ENCODE data around the gene STXBP5L.
"Not testable (repeated sequence)": the region's sequence is repeated elsewhere in the genome, so short reads cannot be mapped to it uniquely, and the experiment has no call there.

Gene STXBP5L

DNA sequence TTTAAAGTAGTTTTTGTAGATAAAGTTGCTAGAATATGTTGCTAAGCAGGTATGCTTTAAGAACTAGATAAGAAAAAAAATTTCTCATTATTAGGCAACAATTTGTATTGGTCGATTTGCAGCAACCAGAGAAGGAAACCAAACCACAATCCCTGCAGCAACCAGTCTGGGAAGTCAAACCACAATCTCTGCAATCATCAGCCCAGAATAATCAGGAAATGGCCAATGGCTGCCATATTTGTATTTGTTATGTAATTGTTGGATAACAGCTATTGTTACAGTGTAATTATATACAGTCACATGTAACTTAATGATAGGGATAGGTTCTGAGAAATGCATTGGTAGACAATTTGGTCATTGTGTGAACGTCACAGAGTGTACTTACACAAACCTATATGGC, 23.6 kb downstream of the STXBP5L start:
- H3K4me3 ChIP-seq (ENCODE audit: low read length), result no peak overlapping the region
- no peak for TF ChIP-seq ZNF274 (IDR thresholded peaks at IDR 0.05; ENCODE audit: low read depth, low read length)

DNA sequence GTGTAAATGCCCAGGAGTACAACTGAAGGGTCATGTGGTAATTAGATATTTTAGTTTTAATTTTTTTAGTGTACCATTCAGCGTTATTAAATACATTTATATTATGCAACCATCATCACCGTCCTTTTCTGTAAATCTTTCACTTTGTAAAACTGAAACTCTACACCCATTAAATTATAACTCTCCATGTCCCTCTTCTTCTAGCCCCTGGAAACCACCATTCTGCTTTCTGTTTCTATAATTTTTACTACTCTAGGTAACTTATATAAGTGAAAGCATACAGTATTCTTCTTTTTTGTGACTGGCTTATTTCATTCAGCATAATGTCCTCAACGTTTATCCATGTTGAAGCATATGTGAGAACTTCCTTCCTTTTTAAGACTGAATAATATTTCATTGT, 48.1 kb downstream of the STXBP5L start:
- H3K4me3 ChIP-seq (ENCODE audit: low read length), result no peak overlapping the region

DNA sequence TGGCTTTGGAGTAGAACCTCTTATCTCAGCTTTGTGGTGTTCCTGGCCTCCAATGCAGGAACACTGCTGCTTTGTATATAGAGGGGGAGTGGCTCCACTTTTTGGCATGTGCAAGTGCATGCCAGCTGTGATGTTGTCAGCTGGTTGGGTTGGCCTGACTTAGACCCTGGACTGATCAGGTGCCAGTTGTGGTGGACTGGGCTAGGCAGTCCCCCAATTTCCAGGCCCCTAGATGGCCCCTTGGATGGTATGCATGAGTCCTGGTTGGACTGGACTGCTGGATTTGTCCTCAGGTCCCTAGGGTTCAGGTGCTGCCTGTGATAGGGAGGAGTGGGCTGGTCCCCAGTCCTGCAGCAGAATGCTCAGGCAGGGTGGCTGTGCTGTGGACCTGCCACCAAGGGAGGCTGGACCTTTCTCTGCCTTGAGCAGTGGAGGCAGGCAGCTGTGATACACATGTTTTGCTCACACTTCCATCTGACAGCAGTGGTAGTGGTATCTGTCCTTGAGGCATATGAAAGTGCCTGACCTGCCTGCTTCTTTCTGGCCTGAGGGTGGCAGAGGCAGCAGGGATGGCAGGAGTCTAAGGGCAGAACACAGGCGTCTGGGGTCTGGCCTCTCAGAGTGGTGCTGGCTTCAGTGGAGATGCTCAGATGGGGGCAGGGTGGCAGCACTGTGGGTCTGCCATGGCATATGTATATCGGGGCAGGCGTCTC, 74.8 kb downstream of the STXBP5L start:
- no peak for TF ChIP-seq ZNF274 (IDR thresholded peaks at IDR 0.05; ENCODE audit: low read depth, low read length)
- H3K4me3 ChIP-seq (ENCODE audit: low read length), result no peak overlapping the region

More for the DNA sequence above, 48.1 kb downstream of the STXBP5L start:
- no peak for TF ChIP-seq ZNF274 (IDR thresholded peaks at IDR 0.05; ENCODE audit: low read depth, low read length)

DNA sequence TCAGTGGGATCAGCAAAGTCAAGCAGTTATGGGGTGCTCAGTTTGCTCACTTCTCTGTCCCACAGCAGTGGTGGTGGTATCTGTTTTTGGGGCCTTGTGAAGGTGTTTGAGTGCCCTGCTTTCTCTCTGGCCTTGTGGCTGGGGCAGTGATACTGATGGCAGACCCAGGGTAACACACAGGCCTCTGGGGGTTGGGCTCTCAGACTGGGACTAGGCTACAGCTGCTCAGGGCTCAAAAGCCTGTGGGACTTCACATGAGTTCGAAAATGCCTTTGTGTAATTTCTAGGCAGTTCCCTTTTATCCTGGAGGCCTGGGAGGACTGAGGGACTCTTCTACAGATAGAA, 75.3 kb downstream of the STXBP5L start:
- TF ChIP-seq ZNF274 (IDR thresholded peaks at IDR 0.05; ENCODE audit: low read depth, low read length), result no peak
- no peak overlapping the region for H3K4me3 ChIP-seq (ENCODE audit: low read length)

DNA sequence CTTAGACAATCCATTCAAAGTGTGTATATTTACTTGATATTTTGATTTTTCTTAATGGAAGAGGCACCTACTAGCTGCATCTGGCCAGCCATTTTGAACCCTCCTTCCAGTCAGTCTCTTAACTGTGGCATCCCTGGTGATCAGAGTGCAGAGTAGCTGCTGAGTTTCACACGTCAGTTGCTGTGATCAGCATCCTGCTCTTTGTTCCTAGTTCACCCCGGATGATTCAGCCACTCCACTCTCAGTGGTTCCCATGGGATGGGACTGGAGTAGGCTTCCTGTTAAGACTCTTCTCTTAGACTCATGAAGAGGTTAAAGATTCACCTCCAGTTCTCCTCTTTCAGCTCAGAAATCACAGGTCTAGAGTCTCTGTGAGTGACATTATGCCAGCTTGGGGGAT, 75.8 kb downstream of the STXBP5L start:
- H3K4me3 ChIP-seq (ENCODE audit: low read length), result no peak overlapping the region
- no peak for TF ChIP-seq ZNF274 (IDR thresholded peaks at IDR 0.05; ENCODE audit: low read depth, low read length)

DNA sequence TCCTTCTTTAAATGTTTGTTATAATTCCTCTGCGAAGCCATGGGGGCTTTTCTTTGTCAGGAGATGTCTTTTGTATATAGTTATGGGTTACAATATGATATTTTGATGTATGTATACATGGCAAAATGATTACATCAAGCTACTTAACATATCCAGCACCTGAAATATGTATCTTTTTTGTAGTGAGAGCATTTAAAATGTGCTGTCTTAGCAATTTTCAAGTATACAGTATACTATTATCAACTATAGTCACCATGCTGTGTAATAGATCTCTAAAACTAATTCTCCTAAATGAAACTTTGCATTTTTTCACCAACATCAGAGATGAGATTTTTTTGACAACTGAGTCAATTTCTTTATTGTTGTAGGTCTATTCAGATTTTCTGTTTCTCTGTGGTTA, 77.2 kb downstream of the STXBP5L start:
- TF ChIP-seq ZNF274 (IDR thresholded peaks at IDR 0.05; ENCODE audit: low read depth, low read length), result no peak

DNA sequence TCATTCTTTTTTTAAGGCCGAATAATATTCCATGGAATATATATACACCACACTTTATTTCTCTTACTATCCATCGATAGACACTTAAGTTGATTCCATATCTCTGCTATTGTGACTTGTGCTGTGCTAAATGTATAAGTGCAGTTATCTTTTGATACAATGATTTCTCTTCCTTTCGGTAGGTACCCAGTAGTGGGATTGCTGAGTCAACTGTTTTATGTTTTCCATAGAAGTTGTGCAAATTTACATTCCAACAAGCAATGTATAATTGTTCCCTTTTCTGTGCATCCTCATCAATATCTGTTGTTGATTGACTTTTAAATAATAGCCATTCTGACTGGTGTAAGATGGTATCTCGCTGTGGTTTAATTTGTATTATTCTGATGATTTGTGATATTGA, 81.0 kb downstream of the STXBP5L start:
- TF ChIP-seq ZNF274 (IDR thresholded peaks at IDR 0.05; ENCODE audit: low read depth, low read length), result no peak
- H3K4me3 ChIP-seq (ENCODE audit: low read length), result no peak overlapping the region

More for the DNA sequence above, 77.2 kb downstream of the STXBP5L start:
- H3K4me3 ChIP-seq (ENCODE audit: low read length), result no peak overlapping the region

DNA sequence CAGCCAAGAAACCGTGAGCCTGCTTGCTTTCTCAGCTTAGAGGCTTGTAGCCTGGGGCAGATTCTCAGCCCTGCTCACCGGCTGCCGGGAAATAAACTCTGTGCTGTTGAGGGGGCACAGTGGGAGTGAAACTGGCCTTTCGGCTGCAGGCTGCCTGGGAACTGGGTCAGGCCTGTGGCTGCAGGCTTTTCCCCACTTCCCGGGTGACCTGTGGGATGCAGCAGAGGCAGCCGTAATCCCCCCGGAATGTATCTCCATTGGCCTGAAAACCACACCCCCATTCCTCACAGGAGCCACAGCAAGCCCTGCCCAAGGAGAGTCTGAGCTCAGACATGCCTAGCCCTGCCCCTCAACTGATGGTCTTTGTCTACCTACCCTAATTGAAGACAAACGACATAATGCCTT, 110.9 kb downstream of the STXBP5L start:
- TF ChIP-seq ZNF274 (IDR thresholded peaks at IDR 0.05; ENCODE audit: low read depth, low read length), result no peak
- no peak overlapping the region for H3K4me3 ChIP-seq (ENCODE audit: low read length)

DNA sequence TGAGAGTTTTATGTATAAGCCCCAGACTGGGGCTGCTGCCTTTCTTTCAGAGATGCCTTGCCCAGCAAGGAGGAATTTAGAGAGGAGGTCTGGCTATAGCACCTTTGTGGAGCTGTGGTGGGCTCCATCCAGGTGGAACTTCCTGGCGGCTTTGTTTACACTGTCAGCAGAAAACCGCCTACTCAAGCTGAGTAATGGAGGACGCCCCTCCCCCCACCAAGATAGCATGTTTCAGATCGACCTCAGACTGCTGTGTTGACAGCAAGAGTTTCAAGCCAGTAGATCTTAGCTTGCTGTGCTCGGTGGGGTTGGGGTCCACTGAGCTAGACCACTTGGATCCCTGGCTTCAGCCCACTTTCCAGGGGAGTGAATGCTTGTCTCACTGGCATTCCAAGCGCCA, 155.6 kb downstream of the STXBP5L start:
- no peak overlapping the region for H3K4me3 ChIP-seq (ENCODE audit: low read length)
- TF ChIP-seq ZNF274 (IDR thresholded peaks at IDR 0.05; ENCODE audit: low read depth, low read length), result no peak

DNA sequence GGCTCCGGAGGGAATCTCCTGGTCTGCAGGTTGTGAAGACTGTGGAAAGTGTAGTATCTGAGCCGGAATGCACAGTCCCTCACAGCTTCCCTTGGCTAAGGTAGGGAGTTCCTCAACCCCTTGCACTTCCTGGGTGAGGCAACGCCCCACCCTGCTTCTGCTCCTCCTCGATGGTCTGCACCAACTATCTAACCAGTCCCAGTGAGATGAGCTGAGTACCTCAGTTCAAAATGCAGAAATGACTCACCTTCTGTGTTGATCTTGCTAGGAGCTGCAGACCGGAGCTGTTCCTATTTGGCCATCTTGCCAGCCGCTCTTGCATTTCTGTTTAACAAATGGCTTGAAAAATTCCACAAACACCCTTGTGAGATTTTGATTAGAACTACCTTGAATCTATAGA, 156.1 kb downstream of the STXBP5L start:
- H3K4me3 ChIP-seq (ENCODE audit: low read length), result no peak overlapping the region
- TF ChIP-seq ZNF274 (IDR thresholded peaks at IDR 0.05; ENCODE audit: low read depth, low read length), result no peak

DNA sequence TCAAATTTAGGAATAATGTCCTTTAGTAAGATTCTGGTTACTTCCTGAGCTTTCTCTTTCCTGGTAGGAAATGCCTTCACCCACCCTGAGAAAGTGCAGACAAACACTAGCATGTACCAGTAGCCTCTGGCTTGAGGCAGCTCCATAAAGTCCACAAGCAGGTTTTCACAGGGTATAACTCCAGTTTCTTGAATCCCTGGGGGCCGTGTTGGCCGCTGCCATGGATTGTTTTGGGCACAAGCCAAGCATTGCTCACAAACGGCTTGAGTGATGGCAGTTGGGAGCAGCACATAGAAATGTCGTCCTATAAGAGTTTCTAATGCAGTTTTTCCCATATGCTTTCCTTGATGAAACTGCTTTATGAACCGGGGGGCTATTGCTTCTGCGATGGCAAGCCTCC, 164.1 kb downstream of the STXBP5L start:
- no peak for TF ChIP-seq ZNF274 (IDR thresholded peaks at IDR 0.05; ENCODE audit: low read depth, low read length)

DNA sequence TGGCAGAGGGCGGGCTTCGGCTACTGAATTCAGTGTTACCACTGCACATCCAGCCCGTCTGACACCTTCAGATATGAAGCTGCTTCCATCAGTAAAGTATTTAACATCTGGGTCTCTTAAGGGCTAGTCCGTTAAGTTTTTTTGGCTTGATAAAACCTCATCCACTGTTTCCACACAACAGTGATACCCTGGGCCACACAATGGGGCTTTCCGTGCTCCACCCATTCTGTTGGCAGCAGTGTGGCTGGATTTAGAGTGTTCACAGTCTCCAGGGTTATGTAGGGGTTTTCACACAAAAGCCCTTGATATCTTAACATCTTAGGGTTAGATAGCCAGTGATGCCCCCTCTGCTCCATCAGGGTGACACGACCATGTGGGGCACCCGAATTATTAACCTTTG, 165.0 kb downstream of the STXBP5L start:
- TF ChIP-seq ZNF274 (IDR thresholded peaks at IDR 0.05; ENCODE audit: low read depth, low read length), result no peak
- H3K4me3 ChIP-seq (ENCODE audit: low read length), result no peak overlapping the region

More for the DNA sequence above, 164.1 kb downstream of the STXBP5L start:
- H3K4me3 ChIP-seq (ENCODE audit: low read length), result no peak overlapping the region

DNA sequence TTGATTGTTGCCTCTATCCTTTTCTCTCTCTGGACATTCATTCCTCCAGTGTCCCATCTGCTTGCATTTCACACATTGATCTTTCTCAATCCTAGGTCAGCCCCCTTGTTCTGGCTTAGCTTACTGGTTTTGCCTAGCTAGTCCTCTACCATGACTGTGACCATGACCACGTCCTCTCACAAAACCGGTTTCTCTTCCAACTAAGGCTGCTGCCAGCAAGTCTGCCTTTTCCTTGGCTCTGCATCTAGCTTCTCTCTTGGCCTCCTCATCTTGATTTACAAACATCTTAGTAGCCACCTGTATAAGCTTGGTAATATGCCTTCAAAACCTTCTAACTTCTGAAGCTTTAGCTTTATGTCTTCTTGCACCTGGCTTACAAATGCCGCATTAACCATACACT, 167.2 kb downstream of the STXBP5L start:
- no peak for TF ChIP-seq ZNF274 (IDR thresholded peaks at IDR 0.05; ENCODE audit: low read depth, low read length)
- no peak overlapping the region for H3K4me3 ChIP-seq (ENCODE audit: low read length)

DNA sequence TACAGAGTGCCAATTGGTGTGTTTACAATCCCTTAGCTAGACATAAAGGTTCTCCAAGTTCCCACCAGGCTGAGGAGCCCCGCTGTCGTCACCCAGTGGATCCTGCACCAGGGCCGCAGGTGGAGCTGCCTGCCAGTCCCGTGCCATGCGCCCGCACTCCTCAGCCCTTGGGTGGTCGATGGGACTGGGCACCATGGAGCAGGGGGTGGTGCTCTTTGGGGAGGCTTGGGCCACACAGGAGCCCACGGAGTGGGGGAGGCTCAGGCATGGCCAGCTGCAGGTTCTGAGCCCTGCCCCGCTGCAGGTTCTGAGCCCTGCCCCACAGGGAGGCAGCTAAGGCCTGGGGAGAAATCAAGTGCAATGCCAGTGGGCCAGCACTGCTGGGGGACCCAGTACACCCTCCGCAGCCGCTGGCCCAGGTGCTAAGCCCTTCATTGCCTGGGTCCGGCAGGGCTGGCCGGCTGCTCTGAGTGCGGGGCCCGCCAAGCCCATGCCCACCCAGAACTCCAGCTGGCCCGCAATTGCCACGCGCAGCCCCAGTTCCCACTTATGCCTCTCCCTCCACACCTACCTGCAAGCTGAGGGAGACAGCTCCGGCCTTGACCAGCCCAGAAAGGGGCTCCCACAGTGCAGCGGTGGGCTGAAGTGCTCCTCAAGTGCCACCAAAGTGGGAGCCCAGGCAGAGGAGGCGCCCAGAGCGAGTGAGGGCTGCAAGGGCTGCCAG, 170.5 kb downstream of the STXBP5L start:
- H3K4me3 ChIP-seq (ENCODE audit: low read length), result not testable (repeated sequence)

DNA sequence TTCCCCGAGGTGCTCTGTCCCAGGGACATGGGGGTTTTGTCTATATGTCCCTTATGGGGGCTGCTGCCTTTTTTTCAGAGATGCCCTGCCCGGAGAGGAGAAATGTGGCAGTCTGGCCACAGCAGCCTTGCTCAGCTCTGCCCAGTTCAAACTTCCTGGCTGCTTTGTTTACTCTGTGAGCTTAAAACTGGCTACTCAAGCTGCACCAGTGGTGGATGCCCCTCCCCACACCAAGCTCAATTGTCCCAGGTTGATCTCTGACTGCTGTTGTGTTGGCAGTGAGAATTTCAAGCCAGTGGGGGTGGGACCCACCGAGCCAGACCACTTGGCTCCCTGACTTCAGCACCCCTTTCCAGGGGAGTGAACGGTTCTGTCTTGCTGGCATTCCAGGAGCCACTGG, 188.9 kb downstream of the STXBP5L start:
- TF ChIP-seq ZNF274 (IDR thresholded peaks at IDR 0.05; ENCODE audit: low read depth, low read length), result no peak
- no peak overlapping the region for H3K4me3 ChIP-seq (ENCODE audit: low read length)

DNA sequence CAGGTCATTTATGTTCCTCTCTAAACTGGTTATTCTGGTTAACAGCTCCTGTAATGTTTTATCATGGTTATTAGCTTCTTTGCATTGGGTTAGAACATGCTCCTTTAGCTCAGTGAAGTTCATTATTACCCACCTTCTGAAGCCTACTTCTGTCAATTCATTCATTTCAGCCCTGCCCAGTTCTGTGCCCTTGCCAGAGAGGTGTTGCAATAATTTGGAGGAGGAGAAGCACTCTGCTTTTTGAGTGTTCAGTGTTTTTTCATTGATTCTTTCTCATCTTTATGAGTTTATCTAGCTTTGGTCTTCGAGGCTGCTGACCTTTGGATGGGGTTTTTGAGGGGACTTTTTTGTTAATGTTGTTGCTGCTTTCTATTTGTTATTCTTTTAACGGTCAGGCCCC, 203.1 kb downstream of the STXBP5L start:
- not testable (repeated sequence) for H3K4me3 ChIP-seq (ENCODE audit: low read length)

Data from GM08714 (cell line).